B cell (primary cell): ENCODE results near the gene AGFG2.

Experiments used
- EZH2 ChIP-seq: IDR thresholded peaks from 2 replicates; pipeline ENCODE4 v1.6.1; 2012; ENCODE audit warnings: borderline replicate concordance, low read depth, mild to moderate bottlenecking, moderate library complexity, low read length; ENCODE audit not compliant: insufficient read depth, poor library complexity, severe bottlenecking
- TF ChIP-seq, protein P1 (sequence below): fragments of 200-600 bp; IDR thresholded peaks from one replicate; pipeline ENCODE4 v1.8.0; 2022; ENCODE audit warnings: antibody characterized with exemption, mild to moderate bottlenecking

DNA sequence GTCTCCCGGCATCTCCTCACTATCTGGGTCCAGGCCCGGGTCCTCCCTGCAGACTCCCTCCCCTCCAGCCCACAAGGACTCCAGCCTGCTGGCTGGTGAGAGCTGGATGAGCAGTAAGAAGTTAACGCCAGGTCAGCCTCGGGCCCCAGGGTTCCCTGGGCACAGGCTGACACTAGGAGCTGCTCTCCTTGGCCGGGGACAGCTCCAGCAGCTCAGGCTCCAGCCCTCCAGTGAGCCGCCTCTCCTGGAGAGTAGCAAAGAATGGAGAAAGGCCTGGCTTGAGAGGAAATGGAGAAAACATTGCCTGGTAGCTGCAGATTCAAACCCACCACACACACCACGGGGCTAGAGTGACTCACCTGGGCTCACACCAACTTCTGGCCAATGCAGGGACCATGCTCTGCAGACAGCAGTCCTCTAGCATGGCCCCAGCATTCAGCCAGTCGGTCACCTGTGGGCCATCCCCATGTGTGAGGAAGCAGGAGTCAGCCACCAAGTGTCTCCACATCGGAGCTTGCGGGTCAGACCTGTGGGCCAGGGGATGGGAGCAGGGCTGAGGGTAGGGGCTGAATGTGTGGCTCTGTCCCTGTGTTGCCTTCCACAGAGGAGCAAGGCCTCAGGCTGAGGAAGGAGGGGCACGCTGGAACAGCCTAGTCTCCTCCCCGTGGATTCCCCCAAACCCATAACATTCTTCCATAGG, 28.2 kb downstream of the AGFG2 start:
- TF ChIP-seq, protein P1, sequence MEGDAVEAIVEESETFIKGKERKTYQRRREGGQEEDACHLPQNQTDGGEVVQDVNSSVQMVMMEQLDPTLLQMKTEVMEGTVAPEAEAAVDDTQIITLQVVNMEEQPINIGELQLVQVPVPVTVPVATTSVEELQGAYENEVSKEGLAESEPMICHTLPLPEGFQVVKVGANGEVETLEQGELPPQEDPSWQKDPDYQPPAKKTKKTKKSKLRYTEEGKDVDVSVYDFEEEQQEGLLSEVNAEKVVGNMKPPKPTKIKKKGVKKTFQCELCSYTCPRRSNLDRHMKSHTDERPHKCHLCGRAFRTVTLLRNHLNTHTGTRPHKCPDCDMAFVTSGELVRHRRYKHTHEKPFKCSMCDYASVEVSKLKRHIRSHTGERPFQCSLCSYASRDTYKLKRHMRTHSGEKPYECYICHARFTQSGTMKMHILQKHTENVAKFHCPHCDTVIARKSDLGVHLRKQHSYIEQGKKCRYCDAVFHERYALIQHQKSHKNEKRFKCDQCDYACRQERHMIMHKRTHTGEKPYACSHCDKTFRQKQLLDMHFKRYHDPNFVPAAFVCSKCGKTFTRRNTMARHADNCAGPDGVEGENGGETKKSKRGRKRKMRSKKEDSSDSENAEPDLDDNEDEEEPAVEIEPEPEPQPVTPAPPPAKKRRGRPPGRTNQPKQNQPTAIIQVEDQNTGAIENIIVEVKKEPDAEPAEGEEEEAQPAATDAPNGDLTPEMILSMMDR = no peak
- TF ChIP-seq EZH2 = no peak
